Stimulated activated naive B cell treated with anti-CD40 and anti-IgM and Interleukin-4, amounts not matched to agents 10 μg/mL and 1 μg/mL and 100 μg/mL, for 72 hours (primary cell): Measurements from ENCODE around the gene EML5.

Experiments
- ATAC-seq, 2 donors: fragments of 150-1000 bp; cut with Tn5 transposase; replicated peaks; 2 replicates each; pipeline ENCODE4 v1.10.0; 2021; ENCODE audit warnings: moderate library complexity in 1 of 2
- DNase-seq: peaks from one replicate; pipeline ENCODE4 v3.0.0; 2021
- H3K27ac Mint-ChIP-seq: one replicate; pipeline ENCODE4 v1.8.0; 2022; ENCODE audit warnings: mild to moderate bottlenecking, mixed read lengths
- H3K27me3 Mint-ChIP-seq, 2 donors: one replicate each; pipeline ENCODE4 v1.8.0; 2022; ENCODE audit warnings: mixed read lengths in 2 of 2
- H3K36me3 Mint-ChIP-seq, 2 donors: one replicate each; pipeline ENCODE4 v1.8.0; 2022; ENCODE audit warnings: mixed read lengths in 2 of 2, mild to moderate bottlenecking in 1 of 2
- H3K4me1 Mint-ChIP-seq, 2 donors: one replicate each; pipeline ENCODE4 v1.8.0; 2022; ENCODE audit warnings: mixed read lengths in 2 of 2, mild to moderate bottlenecking in 1 of 2
- H3K4me3 Mint-ChIP-seq, 2 donors: one replicate each; pipeline ENCODE4 v1.8.0; 2022; ENCODE audit warnings: mild to moderate bottlenecking in 2 of 2, mixed read lengths in 2 of 2, moderate library complexity in 1 of 2
- H3K9me3 Mint-ChIP-seq, 2 donors: one replicate each; pipeline ENCODE4 v1.8.0; 2022; ENCODE audit warnings: mixed read lengths in 2 of 2, mild to moderate bottlenecking in 1 of 2

EML5 gene

GRCh38 chr14:88729159-88729558 is 63.6 kb downstream of the EML5 start:
- no peak overlapping the region for H3K27ac Mint-ChIP-seq
- no peaks in the 10 kb centered on the region for H3K9me3 Mint-ChIP-seq
- no peaks in the 10 kb centered on the region for H3K27me3 Mint-ChIP-seq
- DNase-seq (no peak), ATAC-seq (no peak)
- no peak overlapping the region for H3K4me3 Mint-ChIP-seq
- H3K4me1 Mint-ChIP-seq: no peaks in the 10 kb centered on the region
- peaks cover 3 to 9% of the 10 kb centered on the region in 2 donors for H3K36me3 Mint-ChIP-seq

DNA sequence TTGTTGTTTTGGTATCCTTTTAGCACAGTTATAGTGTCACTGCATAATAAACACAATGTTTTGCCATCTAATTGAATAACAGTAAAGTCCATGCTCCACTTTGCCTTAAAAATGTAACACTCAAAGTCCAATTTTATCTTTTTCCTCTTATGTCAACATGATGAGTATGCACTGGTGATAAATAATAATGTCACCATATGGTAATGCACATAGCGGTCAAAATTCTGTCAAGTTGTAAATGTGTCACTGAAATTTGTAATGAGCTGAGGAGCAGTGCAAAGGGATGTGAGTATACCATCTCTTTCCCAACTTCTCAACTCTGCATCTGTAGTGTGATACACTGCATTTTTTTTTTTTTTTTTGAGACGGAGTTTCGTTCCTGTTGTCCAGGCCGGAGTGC is 65.7 kb downstream of the EML5 start:
- H3K4me1 Mint-ChIP-seq: no peaks in the 10 kb centered on the region
- H3K9me3 Mint-ChIP-seq: peaks cover 0 to 4% of the 10 kb centered on the region in 2 donors
- ATAC-seq: no peak
- DNase-seq: no peak
- no peak overlapping the region for H3K27ac Mint-ChIP-seq
- H3K36me3 Mint-ChIP-seq: peaks cover 4% of the 10 kb centered on the region in 2 donors
- H3K27me3 Mint-ChIP-seq: no peaks in the 10 kb centered on the region
- H3K4me3 Mint-ChIP-seq: no peak overlapping the region

DNA sequence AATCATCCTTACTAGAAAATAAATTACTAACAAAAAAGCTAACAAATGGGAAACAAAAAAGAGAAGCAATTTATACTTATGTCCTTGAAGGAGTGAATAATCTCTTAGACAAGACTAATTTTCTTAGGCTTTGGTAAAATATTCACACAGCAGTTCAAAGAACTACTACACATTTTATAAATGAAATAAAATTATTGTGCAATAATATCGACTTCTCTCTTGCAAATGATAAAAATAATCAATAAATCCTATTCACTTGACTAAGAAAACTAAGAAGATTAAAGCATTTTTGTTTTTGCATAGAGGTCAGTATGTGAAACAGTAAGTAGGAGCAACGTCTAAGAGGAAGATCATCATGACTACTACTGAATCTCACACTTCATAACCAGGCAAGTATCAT is 82.0 kb downstream of the EML5 start:
- Mint-ChIP-seq H3K9me3 (no peaks in the 10 kb centered on the region), H3K27me3 (no peaks in the 10 kb centered on the region), H3K27ac (no peak overlapping the region), H3K4me1 (no peaks in the 10 kb centered on the region), H3K36me3 (peaks cover 0 to 10% of the 10 kb centered on the region in 2 donors), H3K4me3 (no peak overlapping the region)
- ATAC-seq: no peak
- DNase-seq: no peak

DNA sequence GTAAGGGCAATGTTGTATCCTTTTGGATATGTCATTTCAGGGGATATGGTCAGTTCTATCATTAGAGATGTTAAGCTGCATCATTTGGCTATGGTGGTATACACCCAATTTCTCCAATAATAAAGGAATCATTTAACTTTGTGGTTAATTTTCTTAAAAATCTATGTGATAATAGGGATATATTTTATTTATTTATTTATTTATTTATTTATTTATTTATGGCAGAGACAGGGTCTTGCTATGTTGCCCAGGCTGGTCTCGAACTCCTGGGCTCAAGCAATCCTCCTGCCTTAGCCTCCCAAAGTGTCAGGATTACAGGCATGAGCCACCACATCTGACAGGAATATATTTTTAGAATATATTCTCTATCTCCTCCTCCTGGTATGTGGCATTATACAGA is 85.7 kb downstream of the EML5 start:
- ATAC-seq (no peak), DNase-seq (no peak)
- Mint-ChIP-seq H3K27me3 (no peaks in the 10 kb centered on the region), H3K36me3 (peaks cover 7 to 18% of the 10 kb centered on the region in 2 donors), H3K27ac (no peak overlapping the region), H3K4me1 (no peaks in the 10 kb centered on the region), H3K4me3 (no peak overlapping the region), H3K9me3 (no peaks in the 10 kb centered on the region)

- Mint-ChIP-seq H3K27me3 (no peaks in the 10 kb centered on the region), H3K9me3 (no peaks in the 10 kb centered on the region), H3K27ac (no peak overlapping the region), H3K4me3 (no peak overlapping the region), H3K36me3 (peaks cover 7 to 17% of the 10 kb centered on the region in 2 donors), H3K4me1 (no peaks in the 10 kb centered on the region)
- ATAC-seq (no peak), DNase-seq (no peak)
Measured at GRCh38 chr14:88706425-88706824, 86.3 kb downstream of the EML5 start.

DNA sequence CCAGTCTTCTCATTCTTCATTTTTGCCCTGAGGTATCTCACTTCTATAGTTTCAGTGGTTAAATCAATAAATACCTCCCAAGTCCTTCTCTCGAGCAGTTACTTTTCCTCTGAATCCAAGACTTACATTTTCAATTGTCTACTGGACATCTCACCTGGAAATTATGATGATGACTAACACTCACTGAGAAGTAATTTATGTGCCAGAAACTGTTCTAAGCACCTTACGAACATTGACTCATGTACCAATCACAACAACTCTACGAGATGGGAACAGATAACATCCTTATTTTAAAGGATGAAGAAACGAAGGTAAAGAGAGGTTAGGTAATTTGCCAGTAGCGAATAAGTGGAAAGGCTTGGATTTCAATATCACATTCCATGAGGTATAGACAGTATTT is 94.1 kb downstream of the EML5 start:
- Mint-ChIP-seq H3K27ac (no peak overlapping the region), H3K36me3 (peaks cover 4 to 13% of the 10 kb centered on the region in 2 donors), H3K4me3 (no peak overlapping the region), H3K27me3 (no peaks in the 10 kb centered on the region), H3K4me1 (no peaks in the 10 kb centered on the region), H3K9me3 (no peaks in the 10 kb centered on the region)
- DNase-seq (no peak), ATAC-seq (no peak)

GRCh38 chr14:88695870-88696269 is 96.9 kb downstream of the EML5 start:
- no peak overlapping the region for H3K27ac Mint-ChIP-seq
- no peaks in the 10 kb centered on the region for H3K9me3 Mint-ChIP-seq
- no peak for ATAC-seq
- H3K27me3 Mint-ChIP-seq: no peaks in the 10 kb centered on the region
- no peaks in the 10 kb centered on the region for H3K4me1 Mint-ChIP-seq
- no peak for DNase-seq
- no peak overlapping the region for H3K4me3 Mint-ChIP-seq
- H3K36me3 Mint-ChIP-seq: peaks cover 4 to 12% of the 10 kb centered on the region in 2 donors

- Mint-ChIP-seq H3K9me3 (no peaks in the 10 kb centered on the region), H3K27me3 (no peaks in the 10 kb centered on the region), H3K27ac (no peak overlapping the region), H3K4me3 (no peak overlapping the region), H3K4me1 (no peaks in the 10 kb centered on the region), H3K36me3 (peaks cover 5 to 15% of the 10 kb centered on the region in 2 donors)
- DNase-seq (no peak), ATAC-seq (no peak)
Measured at GRCh38 chr14:88688386-88688785, 104.4 kb downstream of the EML5 start.

- no peak for DNase-seq
- no peaks in the 10 kb centered on the region for H3K9me3 Mint-ChIP-seq
- H3K27ac Mint-ChIP-seq: no peak overlapping the region
- no peak for ATAC-seq
- H3K4me1 Mint-ChIP-seq: no peaks in the 10 kb centered on the region
- H3K27me3 Mint-ChIP-seq: no peaks in the 10 kb centered on the region
- peaks cover 12 to 19% of the 10 kb centered on the region in 2 donors for H3K36me3 Mint-ChIP-seq
- no peak overlapping the region for H3K4me3 Mint-ChIP-seq
Measured at GRCh38 chr14:88683119-88683518, 109.6 kb downstream of the EML5 start.

GRCh38 chr14:88682495-88683114 is 110.1 kb downstream of the EML5 start:
- H3K9me3 Mint-ChIP-seq: no peaks in the 10 kb centered on the region
- no peak overlapping the region for H3K27ac Mint-ChIP-seq
- H3K4me1 Mint-ChIP-seq: no peaks in the 10 kb centered on the region
- peaks cover 12 to 21% of the 10 kb centered on the region in 2 donors for H3K36me3 Mint-ChIP-seq
- no peaks in the 10 kb centered on the region for H3K27me3 Mint-ChIP-seq
- H3K4me3 Mint-ChIP-seq: no peak overlapping the region
- ATAC-seq (no peak), DNase-seq (no peak)

- no peak overlapping the region for H3K27ac Mint-ChIP-seq
- no peaks in the 10 kb centered on the region for H3K9me3 Mint-ChIP-seq
- no peak overlapping the region for H3K4me3 Mint-ChIP-seq
- H3K36me3 Mint-ChIP-seq: peaks cover 12 to 27% of the 10 kb centered on the region in 2 donors
- no peak for ATAC-seq
- H3K27me3 Mint-ChIP-seq: no peaks in the 10 kb centered on the region
- no peak for DNase-seq
- no peaks in the 10 kb centered on the region for H3K4me1 Mint-ChIP-seq
Measured at GRCh38 chr14:88681755-88682494, 110.8 kb downstream of the EML5 start.

DNA sequence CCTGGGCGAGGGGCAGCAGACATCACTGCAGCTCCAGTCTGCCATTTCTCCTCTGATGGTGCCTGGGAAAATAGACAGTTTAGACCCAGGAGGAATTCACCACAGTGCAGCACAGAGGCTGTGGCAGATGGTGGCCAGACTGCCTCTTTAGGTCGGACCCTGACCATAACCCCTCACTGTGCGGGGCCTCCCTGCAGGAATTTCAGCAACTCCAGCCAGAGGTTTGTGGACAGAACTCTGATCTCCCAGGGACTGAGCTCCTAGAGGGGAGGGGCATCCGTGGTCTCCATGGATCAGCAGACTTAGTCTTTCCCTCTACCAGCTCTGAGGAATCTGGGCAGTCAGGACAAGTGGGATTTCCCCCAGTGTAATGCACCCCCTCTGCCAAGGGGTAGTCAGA is 123.4 kb downstream of the EML5 start:
- no peaks in the 10 kb centered on the region for H3K27me3 Mint-ChIP-seq
- H3K4me3 Mint-ChIP-seq: peak overlapping the region in 1 of 2 donors; percentile 11
- no peak for DNase-seq
- peaks cover 29 to 40% of the 10 kb centered on the region in 2 donors for H3K4me1 Mint-ChIP-seq
- H3K36me3 Mint-ChIP-seq: peaks cover 25 to 37% of the 10 kb centered on the region in 2 donors
- H3K27ac Mint-ChIP-seq: no peak overlapping the region
- H3K9me3 Mint-ChIP-seq: peaks cover 6 to 13% of the 10 kb centered on the region in 2 donors
- ATAC-seq: no peak

DNA sequence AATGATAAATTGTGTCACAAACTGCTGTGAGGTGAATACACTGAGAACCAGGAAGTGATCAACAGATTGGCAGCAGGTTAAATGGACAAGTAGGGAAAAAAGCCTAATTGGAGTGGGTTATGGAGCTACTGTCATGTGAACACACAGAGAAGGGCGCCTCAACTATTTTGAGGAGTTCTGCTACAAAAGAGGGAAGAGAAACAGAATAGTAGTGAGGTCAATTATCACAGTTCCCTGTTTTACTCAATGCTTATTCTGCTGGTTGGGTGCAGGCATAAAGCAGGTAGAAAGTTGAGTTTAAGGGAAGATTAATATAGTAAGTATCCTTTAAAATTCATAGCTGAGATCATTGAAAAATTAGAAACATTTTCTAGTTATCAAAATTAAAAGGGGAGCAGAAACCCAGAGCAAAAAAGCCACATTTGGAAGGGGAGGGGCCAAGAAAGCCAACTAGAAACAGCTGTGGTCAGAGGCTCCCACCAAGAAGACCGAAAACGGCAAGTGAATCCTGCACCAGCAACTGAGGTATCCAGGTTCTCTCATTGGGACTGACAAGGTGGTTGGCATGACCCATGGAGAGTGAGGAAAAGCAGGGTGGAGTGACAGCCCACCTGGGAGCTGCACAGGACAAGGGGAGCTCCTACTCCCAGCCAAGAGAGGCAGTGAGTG is 124.2 kb downstream of the EML5 start:
- Mint-ChIP-seq H3K9me3 (peaks cover 6 to 13% of the 10 kb centered on the region in 2 donors), H3K27ac (peak overlapping the region; percentile 52), H3K4me3 (peak overlapping the region; percentile 65 to 77), H3K4me1 (peaks cover 29 to 40% of the 10 kb centered on the region in 2 donors), H3K36me3 (peaks cover 25 to 32% of the 10 kb centered on the region in 2 donors), H3K27me3 (no peaks in the 10 kb centered on the region)
- ATAC-seq (peak; percentile 85), DNase-seq (no peak)

DNA sequence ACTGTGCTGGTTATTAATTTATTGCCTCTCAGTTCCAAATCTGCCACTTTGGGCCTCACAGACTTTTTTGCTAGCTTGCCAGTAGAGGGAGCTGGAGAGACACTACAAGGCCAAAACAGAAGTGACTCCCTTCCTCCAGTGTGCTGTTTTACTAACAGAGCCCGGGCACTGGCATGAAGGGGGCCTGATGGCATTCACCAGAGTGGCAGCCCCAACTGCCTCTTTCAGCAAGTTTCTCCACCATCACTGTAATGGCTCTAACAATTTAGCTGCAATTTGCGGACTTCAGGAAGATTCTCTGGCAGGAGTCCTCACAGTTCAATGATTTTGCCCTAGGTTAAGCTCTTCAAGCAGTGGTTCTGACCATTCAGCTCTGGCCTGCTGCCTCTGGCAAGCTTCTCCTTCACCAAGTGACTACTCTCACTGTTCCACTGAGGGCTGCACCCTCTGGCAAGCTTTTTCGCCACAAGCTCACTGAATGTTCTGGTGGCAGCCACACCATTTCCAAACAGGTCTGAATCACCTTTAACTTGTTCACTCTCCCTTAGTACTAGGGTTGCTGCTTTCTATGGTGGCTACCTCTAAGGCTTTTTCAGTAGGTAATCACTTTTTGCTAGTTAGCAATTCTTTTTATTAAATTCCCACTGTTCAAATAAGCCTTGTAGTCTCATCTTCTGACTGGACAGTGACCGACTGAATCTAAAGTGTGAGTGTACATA is 125.0 kb downstream of the EML5 start:
- H3K27ac Mint-ChIP-seq: peak overlapping the region; percentile 52

More for the DNA sequence above, 125.0 kb downstream of the EML5 start:
- Mint-ChIP-seq H3K27me3 (no peaks in the 10 kb centered on the region), H3K4me3 (peak overlapping the region; percentile 65 to 77), H3K9me3 (peaks cover 6 to 11% of the 10 kb centered on the region in 2 donors), H3K4me1 (peaks cover 29 to 40% of the 10 kb centered on the region in 2 donors), H3K36me3 (peaks cover 22 to 24% of the 10 kb centered on the region in 2 donors)
- ATAC-seq (peak; percentile 84 to 86), DNase-seq (peak; percentile 57)
